Lung (tissue), 12 donors: ENCODE results near the gene GRIN2A. TPM values are rescaled to one million over a fixed set of nuclear protein-coding genes. Genes with fewer than 3 reads are reported as not detected.

ENCODE experiments used
- ATAC-seq: fragments of 200-7000 bp; cut with Tn5 transposase; one replicate; pipeline ENCODE4 v1.9.1; 2020; ENCODE audit warnings: moderate number of reproducible peaks; ENCODE audit not compliant: insufficient read depth, low FRiP score
- DNase-seq, 3 donors: peaks; one replicate each; pipeline ENCODE4 v3.0.0-alpha.2; 2013 to 2017
- H3K27ac ChIP-seq, 2 donors: one replicate each; pipeline ENCODE4 v1.5.1; 2013; ENCODE audit warnings: mild to moderate bottlenecking in 2 of 2, moderate library complexity in 2 of 2, control low read depth in 1 of 2, inconsistent platforms in 1 of 2, low read depth in 1 of 2, low read length in 1 of 2
- H3K27me3 ChIP-seq, 3 donors: one replicate each; pipeline ENCODE4 v1.5.1; 2013; ENCODE audit warnings: low read length in 2 of 3; ENCODE audit not compliant: control insufficient read depth in 3 of 3, insufficient read depth in 3 of 3
- H3K36me3 ChIP-seq, 4 donors: one replicate each; pipeline ENCODE4 v1.5.1; 2013; ENCODE audit warnings: low read length in 4 of 4, mild to moderate bottlenecking in 1 of 4, moderate library complexity in 1 of 4; ENCODE audit not compliant: control insufficient read depth in 4 of 4, insufficient read depth in 4 of 4
- H3K4me1 ChIP-seq, 5 donors: one replicate each; pipeline ENCODE4 v1.5.1; 2013; ENCODE audit warnings: low read length in 5 of 5, mild to moderate bottlenecking in 2 of 5, moderate library complexity in 1 of 5; ENCODE audit not compliant: control insufficient read depth in 5 of 5, insufficient read depth in 5 of 5
- H3K4me3 ChIP-seq: one replicate; pipeline ENCODE4 v1.5.1; 2013; ENCODE audit warnings: mild to moderate bottlenecking, control low read depth, moderate library complexity
- H3K9ac ChIP-seq, 2 donors: one replicate each; pipeline ENCODE4 v1.5.1; 2013; ENCODE audit warnings: low read length in 2 of 2, control low read depth in 1 of 2; ENCODE audit not compliant: insufficient read depth in 1 of 2
- H3K9me3 ChIP-seq, 4 donors: one replicate each; pipeline ENCODE4 v1.5.1; 2013; ENCODE audit warnings: low read length in 3 of 4, mild to moderate bottlenecking in 1 of 4, moderate library complexity in 1 of 4; ENCODE audit not compliant: control insufficient read depth in 4 of 4, insufficient read depth in 3 of 4
- CTCF ChIP-seq: IDR thresholded peaks from 2 replicates; pipeline ENCODE4 v1.5.1; 2012; ENCODE audit warnings: mild to moderate bottlenecking; ENCODE audit errors: control extremely low read depth, extremely low read depth
- WGBS, 2 donors: extraction: QIAGEN DNeasy Blood & Tissue Kit; methylation state at CpG; one replicate each; pipeline ENCODE4 v1.1.7; 2013; 5-methylcytosine and 5-hydroxymethylcytosine counted together
- polyA plus RNA-seq, 2 donors: library from polyadenylated mRNA; stranded (reverse); fragments of 200-250 nt; gene quantifications; one replicate each; pipeline ENCODE4 v1.2.1, GENCODE V29; 2013
- total RNA-seq, 2 donors: library from RNA; depleted of rRNA in 1 of 2; stranded (reverse); fragments of >200 nt in 1 of 2; gene quantifications; one replicate each; pipeline ENCODE4 v1.2.1, GENCODE V29; 2014 to 2021
- donor health status: control.
- donor health status: control.
- donor health status: Bipolar disorder and iron deficiency.
- donor health status: healthy.
- donor health status: DM: yes; HTN: yes; CAD: no.

Gene GRIN2A
- total and polyA plus RNA-seq, 4 donors, result 0.02 to 0.37 (median 0.10) TPM

GRCh38 chr16:10153985-10154384, 28.2 kb downstream of the GRIN2A start:
- H3K9me3 ChIP-seq, result no peaks in the 10 kb centered on the region
- no peak for TF ChIP-seq CTCF

GRCh38 chr16:10151718-10152117, 30.5 kb downstream of the GRIN2A start:
- Histone ChIP-seq H3K36me3 (no peaks in the 10 kb centered on the region), H3K4me3 (no peak overlapping the region), H3K27me3 (no peaks in the 10 kb centered on the region), H3K9me3 (no peaks in the 10 kb centered on the region), H3K27ac (no peak overlapping the region), H3K4me1 (no peaks in the 10 kb centered on the region), H3K9ac (no peak overlapping the region)
- 73 to 84% methylated on average over 6 of the region's 6 CpGs for WGBS, 2 donors
- no peak for ATAC-seq
- DNase-seq, result no peak
- TF ChIP-seq CTCF, result no peak

More at GRCh38 chr16:10153985-10154384, 28.2 kb downstream of the GRIN2A start:
- no peak for ATAC-seq
- H3K27me3 ChIP-seq, result no peaks in the 10 kb centered on the region
- no peak overlapping the region for H3K4me3 ChIP-seq
- WGBS, 2 donors, result 83 to 92% methylated on average over 8 of the region's 8 CpGs
- no peaks in the 10 kb centered on the region for H3K4me1 ChIP-seq
- DNase-seq, result no peak
- no peak overlapping the region for H3K27ac ChIP-seq
- no peak overlapping the region for H3K9ac ChIP-seq
- H3K36me3 ChIP-seq, result no peaks in the 10 kb centered on the region

- 84 to 91% methylated on average over 4 of the region's 4 CpGs for WGBS, 2 donors
- no peak overlapping the region for H3K9ac ChIP-seq
- no peak for ATAC-seq
- no peaks in the 10 kb centered on the region for H3K36me3 ChIP-seq
- no peak for DNase-seq
- H3K4me1 ChIP-seq, result no peaks in the 10 kb centered on the region
- TF ChIP-seq CTCF, result no peak
- H3K27me3 ChIP-seq, result no peaks in the 10 kb centered on the region
- no peak overlapping the region for H3K4me3 ChIP-seq
- H3K9me3 ChIP-seq, result no peaks in the 10 kb centered on the region
- H3K27ac ChIP-seq, result no peak overlapping the region
Measured at GRCh38 chr16:10150906-10151305, 31.3 kb downstream of the GRIN2A start.

- H3K36me3 ChIP-seq, result no peaks in the 10 kb centered on the region
- no peak overlapping the region for H3K9ac ChIP-seq
- H3K4me3 ChIP-seq, result no peak overlapping the region
- no peaks in the 10 kb centered on the region for H3K4me1 ChIP-seq
- H3K27ac ChIP-seq, result no peak overlapping the region
- H3K27me3 ChIP-seq, result no peaks in the 10 kb centered on the region
- no peak for DNase-seq
- no peaks in the 10 kb centered on the region for H3K9me3 ChIP-seq
- WGBS, 2 donors, result 70 to 71% methylated on average over 4 of the region's 4 CpGs
- TF ChIP-seq CTCF, result no peak
- ATAC-seq, result no peak
Measured at GRCh38 chr16:10145542-10146035, 36.6 kb downstream of the GRIN2A start.
